CD4-positive, alpha-beta memory T cell (primary cell): Measurements from ENCODE around the gene NOTCH1. TPM values are rescaled to one million over a fixed set of nuclear protein-coding genes. Genes with fewer than 3 reads are reported as not detected.
"Not testable (repeated sequence)": the region's sequence is repeated elsewhere in the genome, so short reads cannot be mapped to it uniquely, and the experiment has no call there.

Source experiments
- CTCF ChIA-PET: fragments of 350-600 bp; sonication (Branson Sonifier 250); formaldehyde crosslinking; loops from one replicate; lab custom pipeline; 2021; ENCODE audit warnings: inconsistent platforms; ENCODE audit not compliant: partially characterized antibody; lab: Charles Lee
- POLR2A ChIA-PET: fragments of 350-600 bp; sonication (Branson Sonifier 250); formaldehyde crosslinking; loops from one replicate; lab custom pipeline; 2021; ENCODE audit not compliant: partially characterized antibody; lab: Charles Lee
- DNase-seq, 5 donors: peaks; one replicate each; pipeline versions ENCODE4 v3.0.0 to v3.0.0-alpha.2; 2020 to 2022; ENCODE audit warnings: mixed read lengths in 1 of 5
- H3K27ac ChIP-seq: one replicate; pipeline ENCODE4 v1.7.0; 2013; ENCODE audit warnings: low read depth, low read length
- H3K27me3 ChIP-seq: 2 replicates; pipeline ENCODE4 v1.7.0; 2013; ENCODE audit warnings: mild to moderate bottlenecking, low read length, moderate library complexity; ENCODE audit not compliant: insufficient read depth
- H3K36me3 ChIP-seq: 2 replicates; pipeline ENCODE4 v1.7.0; 2013; ENCODE audit warnings: mild to moderate bottlenecking, low read length, moderate library complexity; ENCODE audit not compliant: insufficient read depth
- H3K4me1 ChIP-seq: 2 replicates; pipeline ENCODE4 v1.7.0; 2013; ENCODE audit warnings: mild to moderate bottlenecking, low read length, moderate library complexity; ENCODE audit not compliant: insufficient read depth
- H3K4me3 ChIP-seq, 2 donors: one replicate each; pipeline ENCODE4 v1.7.0; 2013; ENCODE audit warnings: low read length in 2 of 2, mild to moderate bottlenecking in 1 of 2
- H3K9me3 ChIP-seq, 2 donors: one replicate each; pipeline ENCODE4 v1.7.0; 2013; ENCODE audit warnings: low read length in 2 of 2, control low read depth in 1 of 2; ENCODE audit not compliant: control insufficient read depth in 1 of 2
- H3K27ac Mint-ChIP-seq, 7 donors: one replicate each; pipeline ENCODE4 v1.8.0; 2020 to 2021; ENCODE audit warnings: mixed read lengths in 7 of 7, mild to moderate bottlenecking in 6 of 7, inconsistent platforms in 3 of 7, moderate library complexity in 3 of 7
- H3K27me3 Mint-ChIP-seq, 2 donors: one replicate each; pipeline ENCODE4 v1.8.0; 2020 to 2021; ENCODE audit warnings: mixed read lengths in 2 of 2
- H3K36me3 Mint-ChIP-seq, 2 donors: one replicate each; pipeline ENCODE4 v1.8.0; 2020 to 2021; ENCODE audit warnings: mixed read lengths in 2 of 2, inconsistent platforms in 1 of 2, mild to moderate bottlenecking in 1 of 2
- H3K4me1 Mint-ChIP-seq, 4 donors: one replicate each; pipeline ENCODE4 v1.8.0; 2020 to 2021; ENCODE audit warnings: mixed read lengths in 4 of 4, mild to moderate bottlenecking in 1 of 4
- H3K4me3 Mint-ChIP-seq, 8 donors: one replicate each; pipeline ENCODE4 v1.8.0; 2020 to 2021; ENCODE audit warnings: mixed read lengths in 8 of 8, mild to moderate bottlenecking in 7 of 8, moderate library complexity in 6 of 8, inconsistent platforms in 3 of 8
- H3K9me3 Mint-ChIP-seq, 8 donors: one replicate each; pipeline ENCODE4 v1.8.0; 2020 to 2021; ENCODE audit warnings: mixed read lengths in 8 of 8, mild to moderate bottlenecking in 5 of 8, inconsistent platforms in 3 of 8, moderate library complexity in 1 of 8
- intact Hi-C: fragments of 100-400 bp; cut with micrococcal nuclease; formaldehyde crosslinking; loops from one replicate; pipeline ENCODE4 v1.15.1; 2023
- polyA plus RNA-seq, 2 donors: library from polyadenylated mRNA; unstranded; fragments of 300-500 nt; fragmentation: Illumina TruSeq; gene quantifications; one replicate each; pipeline ENCODE4 v1.2.3, GENCODE V29; 2021
- total RNA-seq, 2 experiments: library from RNA; stranded (reverse); gene quantifications; one replicate each; pipeline ENCODE4 v1.2.3, GENCODE V29; 2021

The NOTCH1 gene
- total and polyA plus RNA-seq, 4 experiments from 2014 or later: 6.0 to 45.4 (median 43.0) TPM; not detected in 1

GRCh38 chr9:136584401-136584932, 38.6 kb upstream of the NOTCH1 start:
- peaks cover 7 to 19% (median 11%) of the 10 kb centered on the region in 4 donors for H3K4me1 Mint-ChIP-seq
- peaks cover 0 to 2% of the 10 kb centered on the region in 2 donors for H3K27me3 Mint-ChIP-seq
- Histone ChIP-seq H3K4me3 (no peak overlapping the region), H3K9me3 (no peaks in the 10 kb centered on the region), H3K27me3 (no peaks in the 10 kb centered on the region), H3K27ac (no peak overlapping the region), H3K36me3 (no peaks in the 10 kb centered on the region), H3K4me1 (peaks cover 12% of the 10 kb centered on the region)
- CTCF ChIA-PET: no interaction called here
- POLR2A ChIA-PET: no interaction called here
- no peak overlapping the region for H3K4me3 Mint-ChIP-seq
- H3K9me3 Mint-ChIP-seq: peaks cover 0 to 2% (median 0%) of the 10 kb centered on the region in 8 donors
- no peak overlapping the region for H3K27ac Mint-ChIP-seq
- DNase-seq: no peak
- H3K36me3 Mint-ChIP-seq: no peaks in the 10 kb centered on the region
- intact Hi-C loops: no loop called here

- Histone ChIP-seq H3K27ac (no peak overlapping the region), H3K4me3 (no peak overlapping the region), H3K4me1 (peaks cover 3% of the 10 kb centered on the region), H3K27me3 (no peaks in the 10 kb centered on the region), H3K36me3 (no peaks in the 10 kb centered on the region), H3K9me3 (no peaks in the 10 kb centered on the region)
- ChIA-PET CTCF (no interaction called here), POLR2A (no interaction called here)
- Mint-ChIP-seq H3K4me1 (peaks cover 5 to 9% (median 7%) of the 10 kb centered on the region in 4 donors), H3K9me3 (peaks cover 0 to 4% (median 0%) of the 10 kb centered on the region in 8 donors), H3K4me3 (no peak overlapping the region), H3K27ac (no peak overlapping the region), H3K27me3 (no peaks in the 10 kb centered on the region), H3K36me3 (no peaks in the 10 kb centered on the region)
- intact Hi-C loops: no loop called here
- no peak for DNase-seq
Measured at GRCh38 chr9:136582977-136583735, 37.3 kb upstream of the NOTCH1 start.

- Histone ChIP-seq H3K36me3 (no peaks in the 10 kb centered on the region), H3K27ac (no peak overlapping the region), H3K9me3 (no peaks in the 10 kb centered on the region), H3K4me1 (no peaks in the 10 kb centered on the region), H3K27me3 (no peaks in the 10 kb centered on the region), H3K4me3 (no peak overlapping the region)
- intact Hi-C loops: no loop called here
- Mint-ChIP-seq H3K36me3 (no peaks in the 10 kb centered on the region), H3K27me3 (no peaks in the 10 kb centered on the region), H3K4me3 (no peak overlapping the region), H3K4me1 (peaks cover 5 to 7% (median 7%) of the 10 kb centered on the region in 4 donors), H3K27ac (no peak overlapping the region), H3K9me3 (peaks cover 0 to 4% (median 0%) of the 10 kb centered on the region in 8 donors)
- ChIA-PET POLR2A (no interaction called here), CTCF (no interaction called here)
- no peak for DNase-seq
Measured at GRCh38 chr9:136581614-136582447, 36.0 kb upstream of the NOTCH1 start.

GRCh38 chr9:136579650-136580219, 33.9 kb upstream of the NOTCH1 start:
- H3K36me3 Mint-ChIP-seq, H3K9me3 ChIP-seq, H3K27me3 Mint-ChIP-seq, intact Hi-C loops, H3K4me3 ChIP-seq, H3K9me3 Mint-ChIP-seq, CTCF ChIA-PET, H3K27ac ChIP-seq, H3K27me3 ChIP-seq, H3K4me1 ChIP-seq, H3K4me1 Mint-ChIP-seq, H3K4me3 Mint-ChIP-seq, H3K36me3 ChIP-seq: not testable (repeated sequence)
- peak overlapping the region in 1 of 7 donors; percentile 34 for H3K27ac Mint-ChIP-seq
- POLR2A ChIA-PET: interaction anchor here (0.6 kb wide), 1 partner anchor 34 kb away, joined by 3 read pairs; no protein-coding TSS in a partner anchor
- peak in 1 of 5 donors; percentile 18 for DNase-seq

GRCh38 chr9:136578915-136579649, 33.2 kb upstream of the NOTCH1 start:
- no peaks in the 10 kb centered on the region for H3K9me3 ChIP-seq
- H3K27ac ChIP-seq: no peak overlapping the region
- peaks cover 0 to 4% (median 0%) of the 10 kb centered on the region in 8 donors for H3K9me3 Mint-ChIP-seq
- peaks cover 5 to 7% (median 6%) of the 10 kb centered on the region in 4 donors for H3K4me1 Mint-ChIP-seq
- H3K36me3 ChIP-seq: no peaks in the 10 kb centered on the region
- H3K27ac Mint-ChIP-seq: no peak overlapping the region
- no peaks in the 10 kb centered on the region for H3K4me1 ChIP-seq
- H3K4me3 ChIP-seq: no peak overlapping the region
- H3K4me3 Mint-ChIP-seq: no peak overlapping the region
- no peaks in the 10 kb centered on the region for H3K36me3 Mint-ChIP-seq
- POLR2A ChIA-PET: interaction anchor here (0.6 kb wide), 1 partner anchor 33 kb away, joined by 3 read pairs; no protein-coding TSS in a partner anchor
- intact Hi-C loops: no loop called here
- no peaks in the 10 kb centered on the region for H3K27me3 ChIP-seq
- peak in 2 of 5 donors; percentile 9 to 13 for DNase-seq
- H3K27me3 Mint-ChIP-seq: no peaks in the 10 kb centered on the region
- CTCF ChIA-PET: no interaction called here

GRCh38 chr9:136578626-136578914, 32.7 kb upstream of the NOTCH1 start:
- H3K27me3 Mint-ChIP-seq: no peaks in the 10 kb centered on the region
- POLR2A ChIA-PET: no interaction called here
- Histone ChIP-seq H3K27me3 (no peaks in the 10 kb centered on the region), H3K4me1 (no peaks in the 10 kb centered on the region), H3K4me3 (no peak overlapping the region), H3K27ac (no peak overlapping the region), H3K36me3 (no peaks in the 10 kb centered on the region), H3K9me3 (no peaks in the 10 kb centered on the region)
- H3K4me1 Mint-ChIP-seq: peaks cover 5 to 7% (median 6%) of the 10 kb centered on the region in 4 donors
- no peak overlapping the region for H3K4me3 Mint-ChIP-seq
- intact Hi-C loops: no loop called here
- H3K27ac Mint-ChIP-seq: no peak overlapping the region
- H3K9me3 Mint-ChIP-seq: peaks cover 0 to 4% (median 0%) of the 10 kb centered on the region in 8 donors
- no peak for DNase-seq
- no peaks in the 10 kb centered on the region for H3K36me3 Mint-ChIP-seq
- CTCF ChIA-PET: interaction anchor here (0.6 kb wide), 1 partner anchor 55 kb away, joined by 3 read pairs; no protein-coding TSS in a partner anchor
